ENCODE results near the gene KRT4.

The KRT4 gene

DNA sequence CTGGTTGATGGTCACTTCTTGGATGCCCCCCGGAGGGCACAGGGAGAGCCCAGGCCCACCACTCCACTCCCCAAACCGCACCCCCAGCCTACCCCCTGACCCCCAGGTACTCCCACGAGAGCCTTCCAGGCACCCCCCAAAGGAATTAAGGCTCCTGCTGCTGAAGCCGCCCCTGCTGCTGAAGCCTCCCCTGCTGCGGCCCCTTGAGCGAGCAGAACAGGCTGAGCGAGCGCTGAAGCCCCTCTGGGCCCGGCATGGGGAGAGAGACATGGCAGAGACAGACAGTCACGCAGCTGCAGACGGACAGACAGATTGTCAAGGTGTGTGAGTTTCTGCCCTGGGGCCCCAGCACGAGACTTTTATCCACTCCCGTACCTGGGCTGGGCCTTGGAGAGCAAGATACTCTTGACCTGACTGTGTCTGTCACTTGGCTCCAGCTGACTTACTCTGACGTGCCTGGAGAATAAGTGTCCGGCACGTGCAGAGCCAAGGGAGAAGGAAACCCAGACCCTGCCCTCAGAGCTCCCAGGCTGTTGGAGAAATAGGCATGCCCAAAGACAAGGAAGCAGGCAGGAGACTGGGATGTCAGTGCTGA, 34.8 kb upstream of the KRT4 start, which contains the start of gene KRT78:
Gene KRT78, minus strand, starts transcription at position 334 of the 595 bp plus-strand sequence. Its CDS starts 64 bp downstream, at position 270.
- H3K27me3 ChIP-seq (ENCODE audit: control insufficient read depth in 1 of 2, insufficient read depth in 2 of 2, low read length in 2 of 2), result peaks cover 0 to 8% of the 10 kb centered on the region in 2 donors
- H3K4me3 ChIP-seq (ENCODE audit: low read length in 2 of 2), result no peak within 1 kb of the TSS

DNA sequence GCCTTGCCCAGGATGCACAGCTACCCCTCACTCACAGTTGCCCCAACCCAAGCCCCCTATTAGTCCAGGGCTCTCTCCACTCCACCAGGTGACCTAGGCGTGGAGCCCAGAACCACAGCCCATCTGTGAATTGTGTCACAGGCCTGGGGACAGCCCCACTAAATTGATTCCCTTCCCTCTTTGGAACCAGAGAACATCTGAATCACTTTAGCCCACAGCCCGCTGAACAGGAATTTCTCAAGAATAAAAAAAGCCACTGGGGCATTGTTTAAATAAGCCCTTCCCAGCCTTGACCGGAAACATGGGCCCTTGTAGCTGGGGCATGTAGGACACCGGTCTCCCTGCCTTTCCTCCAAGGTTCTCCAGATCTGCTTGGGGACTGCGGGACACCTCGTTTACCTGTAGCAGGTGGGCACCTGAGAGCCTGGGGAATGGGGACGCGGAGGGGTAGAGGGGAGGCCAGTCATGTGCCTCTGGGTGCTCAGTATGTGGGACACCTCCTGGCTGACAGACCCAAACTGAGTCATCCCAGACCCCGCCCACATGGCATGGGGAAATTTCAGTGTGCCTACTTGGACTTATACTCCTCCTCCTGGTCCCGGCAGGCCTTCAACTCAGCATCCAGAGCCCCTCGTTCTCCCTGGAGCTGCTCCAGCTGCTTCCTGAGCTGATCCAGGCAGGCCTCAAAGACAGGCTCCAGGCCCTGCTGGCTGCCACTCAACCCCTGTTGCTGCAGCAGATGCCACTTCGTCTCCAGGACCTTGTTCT, 33.6 kb upstream of the KRT4 start:
- H3K9ac ChIP-seq (ENCODE audit: low read length in 2 of 2), result no peak overlapping the region
- H3K4me1 ChIP-seq (ENCODE audit: control insufficient read depth, insufficient read depth, low read length), result no peaks in the 10 kb centered on the region
- H3K27me3 ChIP-seq (ENCODE audit: control insufficient read depth in 1 of 2, insufficient read depth in 2 of 2, low read length in 2 of 2), result peaks cover 0 to 8% of the 10 kb centered on the region in 2 donors
- no peaks in the 10 kb centered on the region for H3K36me3 ChIP-seq (ENCODE audit: control insufficient read depth in 2 of 2, insufficient read depth in 2 of 2, low read length in 2 of 2)
- no peaks in the 10 kb centered on the region for H3K9me3 ChIP-seq (ENCODE audit: control insufficient read depth in 2 of 2, low read length in 2 of 2)
- H3K4me3 ChIP-seq (ENCODE audit: low read length in 2 of 2), result no peak overlapping the region
- H3K27ac ChIP-seq (ENCODE audit: low read length), result no peak overlapping the region

More for the DNA sequence above, 34.8 kb upstream of the KRT4 start, which contains the start of gene KRT78:
- H3K9ac ChIP-seq (ENCODE audit: low read length in 2 of 2), result no peak within 1 kb of the TSS
- no peaks in the 10 kb centered on the region for H3K4me1 ChIP-seq (ENCODE audit: control insufficient read depth, insufficient read depth, low read length)
- no peaks in the 10 kb centered on the region for H3K36me3 ChIP-seq (ENCODE audit: control insufficient read depth in 2 of 2, insufficient read depth in 2 of 2, low read length in 2 of 2)
- H3K27ac ChIP-seq (ENCODE audit: low read length), result no peak within 1 kb of the TSS
- no peaks in the 10 kb centered on the region for H3K9me3 ChIP-seq (ENCODE audit: control insufficient read depth in 2 of 2, low read length in 2 of 2)

GRCh38 chr12:52846356-52846970, 32.5 kb upstream of the KRT4 start:
- Histone ChIP-seq H3K27me3 (ENCODE audit: control insufficient read depth in 1 of 2, insufficient read depth in 2 of 2, low read length in 2 of 2) (peaks cover 0 to 5% of the 10 kb centered on the region in 2 donors), H3K9ac (ENCODE audit: low read length in 2 of 2) (no peak overlapping the region), H3K27ac (ENCODE audit: low read length) (no peak overlapping the region), H3K36me3 (ENCODE audit: control insufficient read depth in 2 of 2, insufficient read depth in 2 of 2, low read length in 2 of 2) (no peaks in the 10 kb centered on the region), H3K9me3 (ENCODE audit: control insufficient read depth in 2 of 2, low read length in 2 of 2) (no peaks in the 10 kb centered on the region), H3K4me3 (ENCODE audit: low read length in 2 of 2) (no peak overlapping the region), H3K4me1 (ENCODE audit: control insufficient read depth, insufficient read depth, low read length) (no peaks in the 10 kb centered on the region)

- H3K36me3 ChIP-seq (ENCODE audit: control insufficient read depth in 2 of 2, insufficient read depth in 2 of 2, low read length in 2 of 2), result no peaks in the 10 kb centered on the region
These were observed 32.0 kb upstream of the KRT4 start for GRCh38 chr12:52845946-52846345.

GRCh38 chr12:52844386-52844785, 30.5 kb upstream of the KRT4 start:
- no peak overlapping the region for H3K4me3 ChIP-seq (ENCODE audit: low read length in 2 of 2)

More at GRCh38 chr12:52845946-52846345, 32.0 kb upstream of the KRT4 start:
- H3K27me3 ChIP-seq (ENCODE audit: control insufficient read depth in 1 of 2, insufficient read depth in 2 of 2, low read length in 2 of 2), result peaks cover 0 to 5% of the 10 kb centered on the region in 2 donors
- H3K27ac ChIP-seq (ENCODE audit: low read length), result no peak overlapping the region
- no peak overlapping the region for H3K4me3 ChIP-seq (ENCODE audit: low read length in 2 of 2)
- no peaks in the 10 kb centered on the region for H3K4me1 ChIP-seq (ENCODE audit: control insufficient read depth, insufficient read depth, low read length)
- no peaks in the 10 kb centered on the region for H3K9me3 ChIP-seq (ENCODE audit: control insufficient read depth in 2 of 2, low read length in 2 of 2)
- no peak overlapping the region for H3K9ac ChIP-seq (ENCODE audit: low read length in 2 of 2)

GRCh38 chr12:52839436-52840105, 25.7 kb upstream of the KRT4 start:
- peaks cover 0 to 17% of the 10 kb centered on the region in 2 donors for H3K27me3 ChIP-seq (ENCODE audit: control insufficient read depth in 1 of 2, insufficient read depth in 2 of 2, low read length in 2 of 2)
- H3K4me3 ChIP-seq (ENCODE audit: low read length in 2 of 2), result no peak overlapping the region
- H3K9ac ChIP-seq (ENCODE audit: low read length in 2 of 2), result no peak overlapping the region
- no peaks in the 10 kb centered on the region for H3K36me3 ChIP-seq (ENCODE audit: control insufficient read depth in 2 of 2, insufficient read depth in 2 of 2, low read length in 2 of 2)
- H3K4me1 ChIP-seq (ENCODE audit: control insufficient read depth, insufficient read depth, low read length), result no peaks in the 10 kb centered on the region
- no peaks in the 10 kb centered on the region for H3K9me3 ChIP-seq (ENCODE audit: control insufficient read depth in 2 of 2, low read length in 2 of 2)
- no peak overlapping the region for H3K27ac ChIP-seq (ENCODE audit: low read length)

More at GRCh38 chr12:52844386-52844785, 30.5 kb upstream of the KRT4 start:
- no peak overlapping the region for H3K27ac ChIP-seq (ENCODE audit: low read length)
- H3K9ac ChIP-seq (ENCODE audit: low read length in 2 of 2), result no peak overlapping the region
- no peaks in the 10 kb centered on the region for H3K36me3 ChIP-seq (ENCODE audit: control insufficient read depth in 2 of 2, insufficient read depth in 2 of 2, low read length in 2 of 2)
- H3K9me3 ChIP-seq (ENCODE audit: control insufficient read depth in 2 of 2, low read length in 2 of 2), result no peaks in the 10 kb centered on the region
- no peaks in the 10 kb centered on the region for H3K4me1 ChIP-seq (ENCODE audit: control insufficient read depth, insufficient read depth, low read length)
- peaks cover 0 to 7% of the 10 kb centered on the region in 2 donors for H3K27me3 ChIP-seq (ENCODE audit: control insufficient read depth in 1 of 2, insufficient read depth in 2 of 2, low read length in 2 of 2)

GRCh38 chr12:52838609-52839435, 24.9 kb upstream of the KRT4 start:
- peaks cover 0 to 17% of the 10 kb centered on the region in 2 donors for H3K27me3 ChIP-seq (ENCODE audit: control insufficient read depth in 1 of 2, insufficient read depth in 2 of 2, low read length in 2 of 2)
- H3K9ac ChIP-seq (ENCODE audit: low read length in 2 of 2), result no peak overlapping the region
- H3K4me3 ChIP-seq (ENCODE audit: low read length in 2 of 2), result no peak overlapping the region
- H3K9me3 ChIP-seq (ENCODE audit: control insufficient read depth in 2 of 2, low read length in 2 of 2), result no peaks in the 10 kb centered on the region
- no peak overlapping the region for H3K27ac ChIP-seq (ENCODE audit: low read length)
- H3K4me1 ChIP-seq (ENCODE audit: control insufficient read depth, insufficient read depth, low read length), result no peaks in the 10 kb centered on the region
- no peaks in the 10 kb centered on the region for H3K36me3 ChIP-seq (ENCODE audit: control insufficient read depth in 2 of 2, insufficient read depth in 2 of 2, low read length in 2 of 2)

GRCh38 chr12:52837781-52838608, 24.1 kb upstream of the KRT4 start:
- H3K27me3 ChIP-seq (ENCODE audit: control insufficient read depth in 1 of 2, insufficient read depth in 2 of 2, low read length in 2 of 2), result peaks cover 0 to 17% of the 10 kb centered on the region in 2 donors

GRCh38 chr12:52837413-52837741, 23.5 kb upstream of the KRT4 start:
- no peaks in the 10 kb centered on the region for H3K36me3 ChIP-seq (ENCODE audit: control insufficient read depth in 2 of 2, insufficient read depth in 2 of 2, low read length in 2 of 2)
- no peak overlapping the region for H3K9ac ChIP-seq (ENCODE audit: low read length in 2 of 2)
- H3K27me3 ChIP-seq (ENCODE audit: control insufficient read depth in 1 of 2, insufficient read depth in 2 of 2, low read length in 2 of 2), result peaks cover 0 to 17% of the 10 kb centered on the region in 2 donors
- no peaks in the 10 kb centered on the region for H3K4me1 ChIP-seq (ENCODE audit: control insufficient read depth, insufficient read depth, low read length)
- no peaks in the 10 kb centered on the region for H3K9me3 ChIP-seq (ENCODE audit: control insufficient read depth in 2 of 2, low read length in 2 of 2)
- no peak overlapping the region for H3K27ac ChIP-seq (ENCODE audit: low read length)
- no peak overlapping the region for H3K4me3 ChIP-seq (ENCODE audit: low read length in 2 of 2)

More at GRCh38 chr12:52837781-52838608, 24.1 kb upstream of the KRT4 start:
- no peak overlapping the region for H3K27ac ChIP-seq (ENCODE audit: low read length)
- H3K9ac ChIP-seq (ENCODE audit: low read length in 2 of 2), result no peak overlapping the region
- H3K36me3 ChIP-seq (ENCODE audit: control insufficient read depth in 2 of 2, insufficient read depth in 2 of 2, low read length in 2 of 2), result no peaks in the 10 kb centered on the region
- H3K4me1 ChIP-seq (ENCODE audit: control insufficient read depth, insufficient read depth, low read length), result no peaks in the 10 kb centered on the region
- H3K9me3 ChIP-seq (ENCODE audit: control insufficient read depth in 2 of 2, low read length in 2 of 2), result no peaks in the 10 kb centered on the region
- H3K4me3 ChIP-seq (ENCODE audit: low read length in 2 of 2), result no peak overlapping the region
